Stimulated activated CD4-positive, alpha-beta T cell treated with anti-CD3 and anti-CD28 coated beads, Interleukin-1b, Interleukin-23, amount 100 ng/mL, for 1 hour (primary cell): ENCODE measurements around the gene BOD1.

ENCODE experiments used
- DNase-seq, 2 donors: peaks; one replicate each; pipeline ENCODE4 v3.0.0-alpha.2; 2020; ENCODE audit warnings: low read depth in 2 of 2

Gene BOD1

GRCh38 chr5:173577166-173577565, 39.3 kb downstream of the BOD1 start:
- DNase-seq, result no peak

GRCh38 chr5:173575985-173576384, 40.5 kb downstream of the BOD1 start:
- no peak for DNase-seq

GRCh38 chr5:173574983-173575382, 41.5 kb downstream of the BOD1 start:
- no peak for DNase-seq

GRCh38 chr5:173573126-173573960, 43.1 kb downstream of the BOD1 start:
- DNase-seq, result peak; percentile 29 to 41

GRCh38 chr5:173572431-173573125, 43.9 kb downstream of the BOD1 start:
- DNase-seq, result no peak

- DNase-seq, result no peak
These were observed 45.9 kb downstream of the BOD1 start for GRCh38 chr5:173570321-173571090.

- no peak for DNase-seq
These were observed 47.7 kb downstream of the BOD1 start for GRCh38 chr5:173568703-173569102.

- no peak for DNase-seq
These were observed 48.3 kb downstream of the BOD1 start for GRCh38 chr5:173568128-173568527.

- no peak for DNase-seq
These were observed 48.9 kb downstream of the BOD1 start for GRCh38 chr5:173567548-173567947.

GRCh38 chr5:173565491-173566072, 50.9 kb downstream of the BOD1 start:
- DNase-seq, result no peak

GRCh38 chr5:173564106-173564505, 52.3 kb downstream of the BOD1 start:
- DNase-seq, result no peak

GRCh38 chr5:173563246-173563645, 53.2 kb downstream of the BOD1 start:
- DNase-seq, result no peak

GRCh38 chr5:173562451-173562850, 54.0 kb downstream of the BOD1 start:
- no peak for DNase-seq
